WERI-Rb-1 (cell line): ENCODE measurements around the gene CDS1.

Experiments used
- DNase-seq: peaks from one replicate; pipeline ENCODE4 v3.0.0-alpha.2; 2020
- H3K27ac ChIP-seq: fragments of 250-450 bp; sonication (Bioruptor Pico); 2 replicates; pipeline ENCODE4 v1.5.1; 2020; ENCODE audit warnings: mild to moderate bottlenecking, moderate library complexity
- H3K27me3 ChIP-seq: fragments of 250-450 bp; sonication (Bioruptor Pico); 2 replicates; pipeline ENCODE4 v1.5.1; 2021; ENCODE audit warnings: mild to moderate bottlenecking, low read depth, moderate library complexity; ENCODE audit not compliant: insufficient read depth, severe bottlenecking
- H3K36me3 ChIP-seq: fragments of 250-450 bp; sonication (Bioruptor Pico); 2 replicates; pipeline ENCODE4 v1.5.1; 2020; ENCODE audit warnings: mild to moderate bottlenecking, moderate library complexity
- H3K4me3 ChIP-seq: 2 replicates; pipeline ENCODE4 v1.5.1; 2011; ENCODE audit warnings: low read depth, mild to moderate bottlenecking, control low read depth, low read length
- H3K9me3 ChIP-seq: fragments of 250-450 bp; sonication (Bioruptor Pico); 2 replicates; pipeline ENCODE4 v1.5.1; 2021; ENCODE audit warnings: mild to moderate bottlenecking, moderate library complexity; ENCODE audit not compliant: severe bottlenecking
- TF ChIP-seq, protein P1 (sequence below): IDR thresholded peaks from 2 replicates; pipeline ENCODE4 v1.5.1; 2011; ENCODE audit warnings: low read depth, mild to moderate bottlenecking, control low read depth, inconsistent platforms, low read length

The CDS1 gene

DNA sequence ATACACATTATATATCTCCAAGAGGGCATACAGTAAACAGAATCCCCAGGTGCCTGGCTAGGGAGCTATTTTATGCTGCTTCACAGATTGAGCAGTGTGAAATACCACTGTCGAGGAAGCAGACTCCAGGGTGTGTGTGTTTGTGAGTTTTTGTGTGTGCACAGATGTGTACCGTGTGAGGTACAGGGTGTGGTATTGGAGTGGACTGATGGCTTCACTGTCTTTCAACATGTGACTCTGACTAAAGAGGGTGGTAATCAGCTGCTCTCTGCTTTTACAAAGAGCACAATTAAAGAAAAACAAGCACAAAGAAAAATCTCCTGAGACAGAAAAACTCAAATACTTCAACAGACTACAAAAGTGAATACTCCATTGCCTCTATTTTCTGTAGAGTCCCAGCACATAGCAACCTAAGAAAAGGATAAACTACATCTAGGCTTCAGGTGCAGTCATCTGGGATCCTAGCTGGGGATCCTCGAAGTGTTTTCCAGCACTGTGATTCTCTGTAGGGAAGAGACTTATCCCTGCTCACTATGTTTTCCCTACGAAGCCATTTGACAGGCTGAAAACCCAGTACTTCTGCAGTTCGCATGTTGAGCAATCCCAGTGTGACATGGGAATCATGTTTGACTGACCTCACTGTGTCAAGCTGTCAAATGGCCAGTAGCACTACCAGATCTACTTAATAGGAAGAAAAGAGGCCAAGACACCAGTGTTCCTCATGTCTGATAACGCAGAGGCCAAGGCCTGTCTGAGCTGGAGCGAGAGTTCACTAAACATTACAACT lies 100.3 kb downstream of the CDS1 start:
- Histone ChIP-seq H3K4me3 (no peak overlapping the region), H3K36me3 (peaks cover 53% of the 10 kb centered on the region), H3K9me3 (no peaks in the 10 kb centered on the region), H3K27me3 (no peaks in the 10 kb centered on the region), H3K27ac (no peak overlapping the region)
- no peak for DNase-seq
- TF ChIP-seq, protein P1, sequence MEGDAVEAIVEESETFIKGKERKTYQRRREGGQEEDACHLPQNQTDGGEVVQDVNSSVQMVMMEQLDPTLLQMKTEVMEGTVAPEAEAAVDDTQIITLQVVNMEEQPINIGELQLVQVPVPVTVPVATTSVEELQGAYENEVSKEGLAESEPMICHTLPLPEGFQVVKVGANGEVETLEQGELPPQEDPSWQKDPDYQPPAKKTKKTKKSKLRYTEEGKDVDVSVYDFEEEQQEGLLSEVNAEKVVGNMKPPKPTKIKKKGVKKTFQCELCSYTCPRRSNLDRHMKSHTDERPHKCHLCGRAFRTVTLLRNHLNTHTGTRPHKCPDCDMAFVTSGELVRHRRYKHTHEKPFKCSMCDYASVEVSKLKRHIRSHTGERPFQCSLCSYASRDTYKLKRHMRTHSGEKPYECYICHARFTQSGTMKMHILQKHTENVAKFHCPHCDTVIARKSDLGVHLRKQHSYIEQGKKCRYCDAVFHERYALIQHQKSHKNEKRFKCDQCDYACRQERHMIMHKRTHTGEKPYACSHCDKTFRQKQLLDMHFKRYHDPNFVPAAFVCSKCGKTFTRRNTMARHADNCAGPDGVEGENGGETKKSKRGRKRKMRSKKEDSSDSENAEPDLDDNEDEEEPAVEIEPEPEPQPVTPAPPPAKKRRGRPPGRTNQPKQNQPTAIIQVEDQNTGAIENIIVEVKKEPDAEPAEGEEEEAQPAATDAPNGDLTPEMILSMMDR, result no peak

DNA sequence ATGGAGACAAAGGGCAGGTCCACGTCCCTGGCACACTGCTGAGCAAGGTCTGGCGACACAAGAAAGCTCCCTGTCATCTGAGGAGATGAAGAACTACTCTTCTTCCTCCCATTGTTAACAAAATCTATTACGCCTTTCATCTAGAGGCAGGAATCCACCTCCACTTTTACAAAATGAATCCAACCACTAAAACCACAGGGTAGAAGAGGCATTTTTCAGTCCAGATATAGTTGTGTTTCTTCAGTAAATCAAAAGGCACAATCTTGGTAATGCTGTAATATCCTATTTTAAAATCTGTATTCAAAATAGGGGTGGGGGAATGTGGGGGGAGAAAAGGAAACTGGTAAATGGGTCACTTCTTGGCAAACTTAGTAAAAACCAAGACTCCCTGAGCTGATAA lies 101.4 kb downstream of the CDS1 start:
- H3K36me3 ChIP-seq, result peaks cover 43% of the 10 kb centered on the region
- no peak for DNase-seq
- TF ChIP-seq, protein P1, result no peak
- no peaks in the 10 kb centered on the region for H3K27me3 ChIP-seq
- no peak overlapping the region for H3K27ac ChIP-seq
- H3K9me3 ChIP-seq, result no peaks in the 10 kb centered on the region
- H3K4me3 ChIP-seq, result no peak overlapping the region

DNA sequence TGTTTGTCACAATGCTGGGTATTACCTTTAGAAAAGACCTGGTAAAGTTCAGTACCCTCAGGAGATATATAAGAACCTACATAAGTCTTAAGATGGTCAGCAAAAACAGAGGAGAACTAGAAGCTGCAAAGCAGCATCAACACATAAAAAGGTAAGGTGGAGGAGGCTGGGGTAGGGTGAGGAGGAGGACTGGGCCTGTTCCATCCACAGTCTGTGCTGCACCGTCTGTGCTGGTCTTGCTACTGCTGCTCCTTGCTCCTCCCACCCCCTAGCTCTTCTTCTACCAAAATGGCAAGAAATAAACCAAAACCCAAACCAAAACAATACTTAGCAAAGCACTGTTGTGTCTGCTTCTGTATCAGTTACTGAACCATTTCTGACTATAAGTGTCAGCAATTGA lies 102.2 kb downstream of the CDS1 start:
- no peaks in the 10 kb centered on the region for H3K9me3 ChIP-seq
- TF ChIP-seq, protein P1, result no peak
- H3K27ac ChIP-seq, result no peak overlapping the region
- H3K36me3 ChIP-seq, result peaks cover 43% of the 10 kb centered on the region
- no peak overlapping the region for H3K4me3 ChIP-seq
- no peaks in the 10 kb centered on the region for H3K27me3 ChIP-seq
- no peak for DNase-seq

DNA sequence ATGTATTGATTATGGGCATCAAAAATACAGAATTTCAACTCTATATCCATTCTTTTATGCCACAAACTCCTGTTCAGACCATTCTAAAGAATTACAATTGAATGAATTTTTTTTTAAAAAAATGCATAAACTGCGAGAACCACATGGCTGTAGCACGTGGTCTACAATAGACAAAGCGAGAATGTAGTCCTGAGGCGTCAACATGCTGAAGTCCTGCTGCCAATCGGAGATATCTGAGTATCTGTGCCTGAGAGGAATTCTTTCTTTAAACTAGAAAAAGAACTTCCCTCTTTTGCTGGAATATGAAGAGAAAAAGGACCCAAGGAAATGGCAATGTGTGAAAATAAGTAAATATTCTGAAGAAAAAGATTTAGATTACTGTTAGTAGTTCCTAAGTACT lies 105.7 kb downstream of the CDS1 start:
- no peak for DNase-seq
- H3K27ac ChIP-seq, result no peak overlapping the region
- no peaks in the 10 kb centered on the region for H3K27me3 ChIP-seq
- TF ChIP-seq, protein P1, result no peak
- no peak overlapping the region for H3K4me3 ChIP-seq
- H3K9me3 ChIP-seq, result no peaks in the 10 kb centered on the region
- peaks cover 44% of the 10 kb centered on the region for H3K36me3 ChIP-seq

DNA sequence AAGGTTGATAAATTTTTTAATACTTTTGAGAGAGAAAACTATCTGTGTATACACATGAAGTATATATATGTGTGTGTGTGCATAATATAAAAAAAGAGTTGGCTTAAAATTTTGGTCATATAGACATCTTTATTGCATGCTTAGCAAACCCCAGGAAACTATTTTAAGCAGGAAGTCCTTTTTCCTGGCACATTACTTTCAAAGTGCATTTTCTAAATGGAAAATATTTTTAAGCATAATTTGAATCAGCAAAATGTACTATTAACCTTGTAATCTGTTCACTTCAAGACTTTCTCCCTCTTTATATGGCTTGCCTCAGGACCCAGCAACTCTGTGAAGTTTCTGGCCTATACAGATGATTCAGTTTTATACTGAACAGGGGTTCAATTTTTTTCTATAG lies 106.3 kb downstream of the CDS1 start:
- Histone ChIP-seq H3K36me3 (peaks cover 45% of the 10 kb centered on the region), H3K4me3 (no peak overlapping the region), H3K27ac (no peak overlapping the region), H3K27me3 (no peaks in the 10 kb centered on the region), H3K9me3 (no peaks in the 10 kb centered on the region)
- no peak for DNase-seq
- TF ChIP-seq, protein P1, result no peak

DNA sequence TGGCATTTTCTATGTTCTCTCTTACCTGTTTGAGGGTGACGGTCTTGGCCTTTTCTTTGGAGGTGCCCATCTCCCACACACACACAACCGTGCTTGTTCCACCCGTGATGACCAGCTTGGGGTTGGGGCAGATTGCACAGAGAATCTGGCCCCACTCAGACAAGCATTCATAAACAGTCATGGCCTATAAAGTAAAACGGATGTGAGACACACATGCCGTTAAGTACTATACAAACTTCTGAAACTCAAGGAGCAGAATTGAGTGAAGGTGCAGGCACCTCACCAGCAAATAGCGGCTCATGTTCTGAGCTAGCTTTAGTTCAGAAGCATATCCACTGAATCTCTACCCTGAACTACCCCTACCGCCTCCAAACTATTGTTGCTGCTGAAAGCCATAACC lies 107.6 kb downstream of the CDS1 start:
- Histone ChIP-seq H3K4me3 (no peak overlapping the region), H3K9me3 (no peaks in the 10 kb centered on the region), H3K27ac (no peak overlapping the region), H3K27me3 (no peaks in the 10 kb centered on the region), H3K36me3 (peaks cover 56% of the 10 kb centered on the region)
- TF ChIP-seq, protein P1, result no peak
- DNase-seq, result no peak
